Measurements from ENCODE around the gene SLC15A4. TPM values are rescaled to one million over a fixed set of nuclear protein-coding genes. Genes with fewer than 3 reads are reported as not detected.

SLC15A4 gene
- total RNA-seq, 1 experiment from 2014 or later = 21.6 TPM

GRCh38 chr12:128844031-128844635 is 20.4 kb upstream of the SLC15A4 start:
- no peak overlapping the region for H3K27ac Mint-ChIP-seq
- no CpG with 5 or more reads among the region's 11 CpGs for WGBS (ENCODE audit: extremely low coverage, insufficient read length, low lambda C conversion rate)
- Histone ChIP-seq H2BK15ac (ENCODE audit: low read depth, low read length) (no peak overlapping the region), H3K18ac (ENCODE audit: insufficient read length, low read depth, low read length) (no peak overlapping the region), H3K9ac (ENCODE audit: extremely low read depth, insufficient read length, low read length) (no peak overlapping the region), H2BK20ac (ENCODE audit: low read depth, low read length, poor library complexity, severe bottlenecking) (peak overlapping the region; percentile 45), H4K8ac (replicated peaks; ENCODE audit: insufficient read length, low read depth, low read length) (no peak overlapping the region), H3K4ac (ENCODE audit: low read depth, low read length) (no peak overlapping the region), H2AK5ac (ENCODE audit: insufficient read length, low read length) (no peak overlapping the region), H3K23me2 (ENCODE audit: insufficient read length, low read depth, low read length, poor library complexity, severe bottlenecking) (no peaks in the 10 kb centered on the region), H3K79me1 (ENCODE audit: insufficient read depth, low read depth, low read length, poor library complexity, severe bottlenecking) (no peaks in the 10 kb centered on the region), H3K27me3 (ENCODE audit: insufficient read depth, low read length) (no peaks in the 10 kb centered on the region), H3K79me2 (ENCODE audit: insufficient read depth, low read length) (no peaks in the 10 kb centered on the region), H3K27ac (ENCODE audit: insufficient read length, low read depth, low read length) (no peak overlapping the region), H4K91ac (ENCODE audit: insufficient read length, low read depth, low read length) (no peak overlapping the region), H3K9me3 (ENCODE audit: control insufficient read depth, low read depth, low read length) (no peaks in the 10 kb centered on the region), H2BK5ac (ENCODE audit: insufficient read length, low read length) (no peak overlapping the region), H2AFZ (ENCODE audit: low read length) (no peak overlapping the region), H2BK120ac (ENCODE audit: low read depth, low read length, poor library complexity, severe bottlenecking) (no peak overlapping the region), H3T11ph (ENCODE audit: low read length) (no peak overlapping the region), H3K23ac (ENCODE audit: insufficient read length, low read depth, low read length) (no peak overlapping the region), H4K20me1 (ENCODE audit: control insufficient read depth, insufficient read depth, insufficient read length) (no peaks in the 10 kb centered on the region), H3K56ac (ENCODE audit: insufficient read length, low read depth, low read length) (no peak overlapping the region), H4K5ac (ENCODE audit: insufficient read length, low read depth, low read length) (no peak overlapping the region), H3K4me1 (ENCODE audit: insufficient read depth, low read length) (no peaks in the 10 kb centered on the region), H2BK12ac (ENCODE audit: insufficient read length, low read depth, low read length) (no peak overlapping the region), H3K4me2 (ENCODE audit: insufficient read depth, insufficient read length, low read length) (no peak overlapping the region), H3K14ac (ENCODE audit: insufficient read depth, low read length) (no peak overlapping the region)
- peaks cover 23% of the 10 kb centered on the region for H3K27me3 Mint-ChIP-seq (ENCODE audit: low read depth)
- TF ChIP-seq CTCF (conservative IDR thresholded peaks at IDR 0.05) = peak; percentile 62
- H3K4me1 Mint-ChIP-seq = peaks cover 11 to 12% of the 10 kb centered on the region in 2 experiments; a peak in 3 of 4 replicates
- H3K4me3 Mint-ChIP-seq = no peak overlapping the region
- peaks cover 3 to 6% of the 10 kb centered on the region in 2 experiments; a peak in 3 of 5 replicates for H3K9me3 Mint-ChIP-seq
- DNase-seq = peak; percentile 73
- H3K36me3 Mint-ChIP-seq (ENCODE audit: insufficient read depth in 1 of 3, low read depth in 3 of 3) = peaks cover 0 to 4% (median 2%) of the 10 kb centered on the region in 3 experiments; a peak in 2 of 7 replicates
